ENCODE measurements around the gene EDAR.

Gene EDAR

DNA sequence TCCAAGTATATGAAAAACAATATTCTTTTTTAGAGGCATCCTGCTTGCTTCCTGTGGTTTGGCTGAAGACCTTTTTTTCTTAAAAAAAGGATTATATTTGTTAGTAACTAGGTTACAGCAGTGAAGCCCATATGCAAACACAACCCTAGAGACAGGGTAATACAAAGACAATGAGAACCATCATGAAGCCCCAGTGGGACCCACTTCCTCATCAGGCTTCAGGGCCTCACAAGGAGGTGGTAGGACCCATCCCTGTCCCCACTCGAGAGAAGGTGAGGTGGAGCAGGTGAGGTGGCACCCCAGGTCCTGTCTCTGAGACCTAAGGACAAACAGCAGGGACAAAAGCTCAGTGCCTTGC, 80.3 kb downstream of the EDAR start:
- no peak for DNase-seq (ENCODE audit: low read depth)

DNA sequence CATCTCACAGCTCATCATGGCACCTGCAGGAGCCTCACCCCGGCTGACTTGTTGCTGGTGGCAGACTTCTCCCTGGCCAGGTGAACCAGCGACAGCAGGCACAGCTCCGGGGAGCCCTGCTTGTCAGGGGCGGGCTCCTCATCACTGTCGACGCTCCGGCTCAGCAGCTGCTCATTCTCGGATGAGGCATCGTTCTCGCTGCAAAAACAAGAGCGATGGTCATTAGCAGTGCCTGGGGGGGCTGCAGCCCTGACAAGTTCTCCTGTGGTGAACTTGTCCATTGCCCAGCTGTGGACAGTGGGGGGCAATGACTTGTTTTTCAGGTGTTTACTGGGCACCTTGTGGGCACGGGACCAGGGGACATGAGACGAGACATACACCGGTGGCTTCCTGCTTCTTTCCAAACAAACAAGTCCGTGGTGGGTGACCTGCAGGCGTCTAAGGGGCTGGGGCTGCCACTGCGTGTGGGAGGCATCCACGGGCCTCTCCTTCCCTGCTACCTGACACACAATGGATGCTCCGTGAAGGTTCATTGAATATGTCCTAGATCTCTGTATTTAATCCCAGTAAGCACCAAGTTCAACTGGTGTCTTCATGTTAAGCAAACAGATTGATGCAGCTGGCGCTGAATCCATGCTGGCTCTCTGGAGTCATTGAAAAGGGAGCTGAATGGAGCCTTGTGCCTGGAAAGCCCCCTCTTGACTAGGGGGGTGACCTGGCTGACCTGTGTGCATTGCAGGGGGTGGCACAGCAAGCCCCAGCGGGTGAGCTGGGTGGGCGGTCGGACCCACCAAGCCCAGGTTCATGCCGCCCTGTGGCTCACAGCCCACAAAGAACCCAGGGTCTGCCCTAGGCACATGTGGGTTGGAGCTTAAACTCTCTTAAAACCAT, 81.0 kb downstream of the EDAR start:
- no peak for DNase-seq (ENCODE audit: low read depth)

DNA sequence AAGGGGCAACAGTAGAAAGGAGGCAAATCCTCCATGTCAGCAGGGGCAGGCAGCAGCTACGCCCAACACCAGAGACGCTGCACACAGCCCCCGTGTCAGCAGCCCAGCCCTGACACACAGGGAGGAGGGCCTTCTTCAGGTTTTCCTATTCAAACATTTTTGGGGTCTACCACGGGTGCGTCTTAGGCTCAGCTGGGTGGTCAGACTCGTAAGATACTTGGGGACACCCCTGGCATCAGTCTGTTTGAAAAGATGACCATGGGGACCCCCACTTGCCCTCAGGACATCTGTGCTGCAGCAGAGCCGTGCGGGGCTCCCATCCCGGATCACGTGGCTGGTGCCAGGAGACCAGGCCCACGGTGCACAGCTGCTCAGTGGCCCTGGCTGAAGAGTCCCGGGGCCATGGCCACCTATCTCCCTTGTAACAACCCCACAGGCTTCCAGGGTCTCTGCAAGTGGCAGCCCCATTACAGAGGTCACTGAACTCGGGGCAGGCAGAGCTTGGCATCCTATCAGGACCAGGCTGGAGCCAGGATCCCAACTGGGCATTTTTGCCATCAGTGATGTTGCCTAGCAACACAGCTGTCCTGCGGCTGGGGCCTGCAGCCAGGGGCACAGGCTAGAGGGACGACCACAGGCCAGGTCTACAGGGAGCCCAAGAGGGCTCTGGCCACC, 82.5 kb downstream of the EDAR start:
- DNase-seq (ENCODE audit: low read depth) = no peak

DNA sequence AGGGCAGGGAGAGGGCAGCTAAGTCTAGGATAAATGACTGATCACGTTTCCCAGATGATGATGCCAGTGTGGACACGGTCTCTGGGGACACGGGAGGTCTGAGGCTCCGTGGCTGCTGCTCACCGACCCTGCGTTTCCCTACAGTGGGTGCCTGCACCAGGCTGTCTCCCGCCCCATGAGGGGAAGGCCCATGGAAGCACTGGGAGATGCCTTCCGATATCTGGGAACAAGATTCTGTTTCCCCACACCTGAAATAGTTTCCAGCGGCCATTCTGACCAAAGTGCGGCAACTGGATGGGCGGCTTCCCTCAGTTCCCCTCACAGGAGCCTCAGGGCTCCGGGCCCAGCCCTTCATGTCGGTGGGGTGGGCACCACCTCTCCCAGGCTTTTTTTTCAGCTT, 83.1 kb downstream of the EDAR start:
- DNase-seq (ENCODE audit: low read depth) = no peak

DNA sequence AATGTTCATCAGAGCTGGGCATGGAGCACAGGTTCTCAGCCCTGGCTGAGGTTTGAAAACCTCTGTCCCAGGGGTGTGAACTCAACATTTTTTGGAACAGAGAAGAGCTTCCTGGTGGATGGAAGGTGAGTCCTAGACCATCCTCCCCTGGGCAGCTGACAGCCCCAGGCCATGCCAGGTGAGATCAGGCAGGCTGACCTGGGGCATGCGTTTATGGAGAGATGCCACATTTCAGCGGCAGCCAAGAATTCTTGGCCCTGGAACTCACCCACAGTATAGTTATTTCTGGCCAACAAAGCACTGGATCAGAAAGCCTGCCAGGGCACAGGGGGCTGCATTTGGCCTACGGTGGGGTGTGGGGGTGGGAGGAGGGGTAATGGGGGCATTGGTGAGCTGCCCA, 83.8 kb downstream of the EDAR start:
- DNase-seq (ENCODE audit: low read depth) = no peak

DNA sequence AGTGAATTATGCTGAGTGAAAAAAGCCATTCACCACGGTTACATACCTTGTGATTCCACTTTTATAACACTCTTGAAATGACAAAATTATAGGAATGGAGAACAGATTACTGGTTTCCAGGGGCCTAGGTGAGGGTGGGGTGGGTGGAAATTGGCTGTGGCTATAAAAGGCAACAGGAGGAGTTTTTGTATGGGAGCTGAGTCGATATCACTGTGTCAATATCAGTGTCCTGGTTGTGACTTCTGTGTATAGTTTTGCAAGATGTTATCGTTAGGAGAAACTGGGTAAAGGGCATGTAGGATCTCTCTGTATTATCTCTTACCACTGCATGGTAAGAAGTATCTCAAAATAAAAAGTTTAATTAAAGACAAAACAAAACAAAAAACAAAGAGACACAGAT, 84.3 kb downstream of the EDAR start:
- DNase-seq (ENCODE audit: low read depth) = no peak

DNA sequence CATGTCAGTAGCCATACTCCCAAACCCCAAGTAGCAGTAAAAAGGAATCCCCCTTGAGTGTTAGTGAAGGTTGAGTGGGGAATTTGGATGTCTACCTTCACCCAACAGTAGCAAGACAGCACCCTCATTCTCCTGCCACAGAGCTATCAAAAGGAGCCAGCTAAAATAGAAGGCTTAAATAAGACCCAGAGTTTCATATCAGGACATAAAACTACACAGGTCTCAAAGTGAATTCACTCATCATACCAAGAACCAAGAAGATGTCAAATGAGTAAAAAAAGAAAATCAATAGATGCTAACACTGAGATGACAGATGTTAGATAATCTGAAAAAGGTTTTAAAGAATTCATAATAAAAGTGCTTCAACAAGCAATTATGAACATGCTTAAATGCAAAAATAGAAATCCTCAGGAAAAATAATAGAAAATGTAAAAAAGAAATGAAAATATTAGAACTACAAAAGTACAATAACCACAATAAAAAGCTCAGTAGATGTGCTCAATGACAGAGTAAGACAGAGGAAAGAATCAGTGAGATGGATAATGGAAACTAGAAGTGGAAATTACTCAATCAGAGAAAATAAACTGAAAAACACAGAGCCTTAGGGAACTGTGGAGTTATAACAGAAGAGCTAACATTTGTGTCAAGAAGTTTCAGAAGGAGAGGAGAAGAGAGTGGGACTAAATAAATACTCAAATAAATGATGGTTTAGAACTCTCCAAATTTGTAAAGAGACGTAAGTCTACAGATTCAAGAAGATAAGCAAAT, 90.5 kb downstream of the EDAR start:
- DNase-seq (ENCODE audit: low read depth) = no peak

DNA sequence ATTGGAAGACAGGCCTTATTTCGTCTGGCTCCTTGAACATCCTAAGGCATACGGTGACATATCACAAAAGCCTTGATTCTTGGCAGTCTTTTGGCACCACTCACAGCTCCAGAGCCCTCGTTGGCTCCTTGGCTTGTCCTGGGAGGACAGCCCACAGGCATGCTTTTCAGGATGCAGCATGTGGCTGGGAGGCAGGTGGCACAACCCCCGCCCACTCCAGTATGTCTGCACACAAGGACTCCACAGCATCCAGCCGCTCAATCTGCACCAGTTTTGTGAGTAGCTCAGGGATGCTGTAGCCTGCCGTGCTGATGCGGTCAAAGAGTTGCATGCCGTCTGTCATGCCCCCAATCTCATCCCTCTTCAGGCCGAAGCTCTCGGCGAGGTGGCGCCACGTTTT, 92.3 kb downstream of the EDAR start:
- DNase-seq (ENCODE audit: low read depth) = no peak

DNA sequence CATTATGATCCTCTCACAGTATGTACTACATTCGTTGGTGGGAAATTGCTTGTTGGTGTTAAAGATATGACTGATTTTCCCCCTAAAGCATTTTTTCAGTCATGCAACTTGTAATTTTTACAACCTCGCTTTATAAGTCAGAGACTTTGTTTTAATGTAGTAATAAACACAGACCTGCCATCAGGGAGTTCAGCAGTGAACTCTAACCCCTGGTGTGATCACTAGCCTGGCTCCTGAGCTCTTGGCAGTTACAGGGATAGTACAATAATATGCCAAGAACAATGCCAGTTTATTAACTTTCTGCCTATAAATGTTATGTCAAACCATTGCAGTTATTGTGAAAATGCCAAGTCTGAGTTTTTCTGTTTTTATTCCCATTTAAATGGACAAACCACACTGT, 93.8 kb downstream of the EDAR start:
- no peak for DNase-seq (ENCODE audit: low read depth)

DNA sequence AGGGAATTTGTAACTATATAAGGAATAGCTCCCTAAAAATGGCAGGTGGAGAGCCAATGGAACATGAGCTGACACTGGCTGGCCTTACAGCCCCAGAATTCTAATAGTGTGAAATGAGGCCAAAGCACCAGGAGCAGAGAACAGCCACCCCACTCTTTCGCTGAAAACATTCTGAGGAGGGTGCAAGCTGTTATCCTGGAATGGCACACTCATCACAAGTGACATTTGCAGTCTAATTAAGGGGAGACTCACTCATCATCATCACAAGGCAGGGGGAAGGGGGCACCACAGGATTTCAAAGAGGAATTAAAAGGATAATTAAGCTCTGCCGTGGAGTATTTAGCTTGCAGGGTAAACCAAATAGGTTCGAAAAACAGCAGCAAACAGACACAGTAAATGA, 94.3 kb downstream of the EDAR start:
- DNase-seq (ENCODE audit: low read depth) = no peak

DNA sequence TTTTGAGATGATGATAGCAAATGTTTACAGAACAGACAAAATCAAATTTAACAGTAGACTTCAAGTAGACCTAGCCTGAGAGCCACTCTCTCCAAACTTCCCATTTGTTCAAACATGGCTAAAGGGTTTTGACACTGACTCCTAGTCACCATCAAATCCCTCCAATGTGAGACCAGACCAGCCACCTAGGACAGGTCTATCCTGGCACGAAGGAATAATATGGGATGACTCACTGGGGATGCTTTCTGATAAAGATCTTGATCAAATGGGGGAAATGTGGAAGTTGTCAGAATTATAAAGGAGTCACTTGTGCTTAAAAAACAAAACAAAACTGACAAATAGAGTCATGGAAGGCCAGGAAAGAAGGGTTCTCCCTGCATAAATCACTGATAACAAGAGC, 95.7 kb downstream of the EDAR start:
- no peak for DNase-seq (ENCODE audit: low read depth)

DNA sequence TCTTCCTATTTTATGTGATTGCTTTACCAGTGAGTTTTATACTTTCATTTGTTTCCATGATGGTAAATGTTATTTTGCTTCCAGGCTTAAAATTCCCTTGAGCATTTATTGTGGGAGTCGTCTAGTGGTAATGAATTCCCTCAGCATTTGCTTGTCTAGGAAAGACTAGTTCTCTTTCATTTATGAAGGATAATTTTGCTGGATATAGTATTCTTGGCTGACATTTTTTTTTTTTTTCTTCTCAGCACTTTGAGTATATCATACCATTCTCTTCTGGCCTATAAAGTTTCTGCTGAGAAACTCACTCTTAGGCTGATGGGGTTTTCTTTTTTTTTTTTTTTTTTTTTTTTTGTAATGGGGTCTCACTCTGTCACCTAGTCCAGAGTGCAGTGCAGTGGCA, 99.1 kb downstream of the EDAR start:
- no peak for DNase-seq (ENCODE audit: low read depth)

DNA sequence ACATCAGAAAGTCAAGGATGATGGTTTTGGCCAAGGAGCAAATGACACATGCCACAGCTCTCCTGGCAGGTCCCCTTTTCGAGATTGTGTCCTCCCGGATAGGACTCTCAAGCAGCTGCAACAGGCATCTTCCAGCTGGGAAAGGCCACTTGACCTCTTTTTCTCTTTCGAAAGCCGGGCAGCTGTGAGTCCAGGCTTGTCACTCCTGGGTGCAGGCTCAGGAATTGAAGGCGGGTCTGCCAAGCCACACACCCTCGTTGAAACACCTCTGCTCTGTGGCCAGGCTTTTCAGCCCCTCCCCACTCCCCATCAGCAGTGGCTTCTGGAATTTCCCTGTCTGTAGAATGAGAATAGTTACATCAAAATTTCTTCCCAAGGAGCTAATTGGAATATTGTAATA, 104.4 kb downstream of the EDAR start:
- DNase-seq (ENCODE audit: low read depth) = no peak

DNA sequence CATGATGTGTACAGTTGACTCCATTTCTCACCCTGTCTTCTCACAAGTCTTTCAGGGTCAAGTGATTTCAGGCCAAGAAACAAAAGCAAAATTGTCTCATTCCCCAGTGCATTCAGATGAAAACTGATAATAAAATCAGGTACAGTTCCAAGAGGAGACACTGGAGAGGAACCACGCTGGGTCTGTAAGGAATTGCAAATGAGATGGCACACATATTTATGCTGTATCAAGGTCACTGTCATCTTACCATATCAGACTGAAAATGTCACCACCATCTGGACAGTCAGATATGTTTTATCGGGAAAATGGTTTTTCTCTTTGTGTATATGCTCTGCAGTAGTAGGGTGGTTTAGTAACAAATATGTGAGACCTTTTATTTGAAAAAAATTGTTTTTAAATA, 110.7 kb downstream of the EDAR start:
- no peak for DNase-seq (ENCODE audit: low read depth)

DNA sequence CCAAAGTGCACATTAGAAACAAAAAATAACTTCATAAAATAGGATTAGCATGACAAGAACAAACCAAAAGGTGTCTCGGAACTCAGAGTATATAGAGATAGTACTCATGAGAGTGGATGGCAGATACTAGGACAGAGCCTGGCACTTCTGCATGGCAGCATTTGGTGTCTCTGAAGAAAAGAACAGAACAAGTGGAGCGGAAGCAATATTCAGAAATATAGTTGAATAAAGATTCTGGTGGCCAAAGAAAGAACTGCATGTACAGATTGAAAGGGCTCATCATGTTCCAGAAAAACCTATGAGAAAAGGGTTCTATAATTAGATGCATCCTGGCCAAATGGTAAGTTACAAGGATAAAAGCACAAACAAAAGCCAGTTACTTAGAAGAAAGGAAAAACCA, 111.5 kb downstream of the EDAR start:
- no peak for DNase-seq (ENCODE audit: low read depth)

DNA sequence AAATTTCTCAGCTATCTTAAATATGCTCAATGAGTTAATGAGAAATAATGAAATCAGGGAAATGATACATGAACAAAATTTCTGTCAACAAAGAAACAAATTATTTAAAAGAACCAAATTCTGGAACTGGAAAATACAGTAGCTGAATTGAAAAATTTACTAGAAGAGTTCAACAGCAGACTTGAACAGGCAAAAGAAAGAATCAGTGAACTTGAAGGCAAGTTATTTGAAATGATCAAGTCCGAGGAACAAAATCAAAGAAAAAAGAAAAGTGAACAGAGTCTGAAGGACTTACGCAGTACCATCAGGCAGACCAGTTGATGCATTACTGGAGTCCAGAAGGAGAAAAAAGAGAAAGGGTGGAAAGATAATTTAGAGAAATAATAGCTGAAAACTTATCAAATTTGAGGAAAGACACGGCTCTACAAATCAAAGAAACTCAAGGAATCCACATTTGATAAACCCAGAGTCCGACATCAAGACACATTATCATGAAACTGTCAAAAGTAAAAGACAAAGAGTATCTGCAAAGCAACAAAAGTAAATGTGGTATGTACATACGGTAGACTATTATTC, 118.9 kb downstream of the EDAR start:
- no peak for DNase-seq (ENCODE audit: low read depth)

DNA sequence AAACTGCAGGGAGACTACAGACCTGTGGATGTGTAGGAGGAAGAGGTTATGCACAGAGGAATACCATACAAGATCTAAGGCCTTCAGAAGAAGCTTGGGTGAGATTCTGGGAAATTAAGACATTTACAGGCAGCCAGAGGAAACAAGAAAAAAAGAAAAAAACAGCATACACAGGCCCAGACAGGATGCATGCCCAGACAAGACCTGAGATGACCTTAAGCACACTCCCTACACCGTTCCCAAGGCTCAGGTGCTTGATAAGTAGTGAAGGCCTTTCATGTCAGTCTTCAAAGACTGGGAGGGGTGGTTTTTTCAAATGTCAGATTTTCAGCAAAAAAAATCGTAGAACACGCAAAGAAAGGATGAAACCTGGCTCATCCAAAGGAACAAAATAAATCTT, 119.5 kb downstream of the EDAR start:
- no peak for DNase-seq (ENCODE audit: low read depth)

DNA sequence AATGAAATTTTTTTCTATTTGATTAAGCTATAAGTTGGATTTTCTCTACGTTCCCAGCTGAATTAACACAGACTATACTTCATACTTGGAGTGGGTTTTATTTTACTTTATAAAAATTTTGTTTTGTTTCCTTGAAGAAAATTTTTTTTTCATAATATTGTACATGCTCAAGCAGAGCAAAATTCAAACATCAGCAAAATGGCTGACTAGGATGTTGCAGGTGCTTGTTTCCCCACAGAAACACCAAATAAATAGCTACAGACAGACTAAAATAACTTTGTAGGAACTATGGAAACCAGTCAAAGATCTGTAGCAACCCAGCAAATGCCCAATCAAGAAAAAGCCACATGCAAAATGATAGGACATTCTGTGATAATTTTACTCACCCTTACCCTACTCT, 120.1 kb downstream of the EDAR start:
- DNase-seq (ENCODE audit: low read depth) = no peak

DNA sequence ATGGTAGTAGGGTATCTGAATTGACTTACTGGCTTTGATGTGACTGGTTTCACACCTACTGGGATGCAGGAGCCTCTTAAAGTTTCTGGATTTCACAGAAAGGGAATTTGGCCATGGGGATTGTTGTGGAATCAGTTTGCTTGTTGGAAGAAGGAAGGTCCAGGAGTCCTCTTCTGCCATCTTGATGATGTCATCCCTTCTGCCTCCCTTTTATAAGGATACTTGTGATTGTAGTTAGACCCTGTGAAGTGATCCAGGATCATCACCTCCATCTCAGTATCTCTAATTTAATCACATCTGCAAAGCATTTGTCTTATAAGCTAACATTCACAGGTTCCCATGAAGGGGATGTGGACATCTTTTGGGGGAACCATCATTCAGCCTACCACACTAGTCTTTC, 123.0 kb downstream of the EDAR start:
- DNase-seq (ENCODE audit: low read depth) = no peak

DNA sequence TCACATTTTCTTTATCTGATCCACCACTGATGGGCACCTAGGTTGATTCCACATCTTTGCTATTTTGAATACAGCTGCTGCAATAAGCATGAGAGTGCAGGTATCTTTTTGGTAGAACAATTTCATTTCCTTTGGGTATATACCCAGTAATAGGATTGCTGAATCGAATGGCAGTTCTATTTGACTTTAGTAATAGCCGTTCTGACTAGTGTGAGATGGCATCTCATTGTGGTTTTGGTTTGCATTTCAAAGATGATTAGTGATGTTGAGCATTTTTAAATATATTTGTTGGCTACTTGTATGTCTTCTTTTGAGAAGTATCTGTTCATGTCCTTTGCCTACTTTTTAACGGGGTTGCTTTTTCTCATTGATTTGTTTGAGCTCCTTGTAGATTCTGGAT, 130.1 kb downstream of the EDAR start:
- peak; percentile 4 for DNase-seq (ENCODE audit: low read depth)

DNA sequence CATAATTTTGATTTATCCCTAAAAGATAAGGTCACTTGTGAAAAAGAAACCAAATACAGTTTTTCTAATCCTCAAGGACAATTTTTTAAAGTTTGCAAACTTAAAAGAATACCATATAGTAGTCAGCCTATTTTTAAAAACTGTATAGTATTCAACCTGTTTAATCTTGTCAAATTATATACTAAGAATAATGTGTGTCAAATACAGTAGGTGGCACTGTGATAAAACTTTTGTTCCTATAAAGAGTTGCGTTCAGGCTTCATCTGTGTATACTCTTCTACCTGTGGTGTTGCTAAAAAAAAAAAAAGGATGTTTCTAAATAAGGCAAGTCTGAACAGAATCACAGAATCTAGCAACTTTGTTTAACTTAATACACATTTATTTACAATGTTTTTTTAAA, 133.8 kb downstream of the EDAR start:
- no peak for DNase-seq (ENCODE audit: low read depth)

DNA sequence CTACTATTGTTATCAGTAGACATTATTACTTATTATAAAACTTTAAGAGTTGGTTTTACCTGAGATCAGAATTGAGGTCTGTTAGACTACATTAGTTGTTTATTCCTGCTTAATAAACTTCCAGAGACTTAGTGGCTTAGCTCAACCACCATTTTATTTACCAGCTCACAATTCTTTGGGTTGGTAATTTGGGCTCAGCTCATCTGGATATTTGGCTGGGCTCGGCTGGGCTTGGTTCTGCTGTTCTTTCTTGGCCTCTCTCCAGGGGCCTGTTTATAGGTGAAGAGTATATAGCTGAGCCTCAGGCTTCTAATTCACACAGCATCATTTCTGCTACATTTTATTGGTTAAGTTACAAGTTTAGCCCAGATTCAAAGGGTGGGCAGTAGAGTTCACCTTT, 134.5 kb downstream of the EDAR start:
- no peak for DNase-seq (ENCODE audit: low read depth)

DNA sequence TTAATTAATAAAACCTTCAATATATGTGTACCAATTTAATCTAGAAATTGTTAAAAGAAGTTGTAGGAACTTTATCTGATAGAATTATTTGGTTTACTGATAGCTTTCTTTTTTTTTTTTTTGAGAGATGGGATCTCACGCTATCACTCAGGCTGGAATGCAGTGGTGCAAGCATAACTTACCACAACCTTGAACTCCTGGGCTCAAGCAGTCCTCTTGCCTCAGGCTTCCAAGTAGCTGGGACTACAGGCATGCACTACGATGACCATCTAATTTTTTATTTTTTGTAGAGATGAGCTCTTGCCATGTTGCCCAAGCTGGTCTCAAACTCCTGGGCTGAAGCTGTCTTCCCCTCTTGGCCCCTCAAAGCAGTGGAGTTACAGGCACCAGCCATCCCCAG, 135.6 kb downstream of the EDAR start:
- DNase-seq (ENCODE audit: low read depth) = peak; percentile 2

All from GM04503 (cell line).